Keratinocyte (primary cell): Measurements from ENCODE around the gene TBXAS1. TPM values are rescaled to one million over a fixed set of nuclear protein-coding genes. Genes with fewer than 3 reads are reported as not detected.

Experiments used
- DNase-seq: peaks from one replicate; pipeline ENCODE4 v3.0.0-alpha.2; 2011; ENCODE audit warnings: low read depth, missing footprints, low spot score
- FAIRE-seq: peaks from 2 replicates; lab custom pipeline; 2011; peaks lifted over from hg19 to GRCh38; lab: Jason Lieb, UNC
- H2AFZ ChIP-seq: 2 replicates; pipeline ENCODE4 v1.6.0; 2012; ENCODE audit warnings: low read length, control low read depth, inconsistent platforms; ENCODE audit not compliant: control insufficient read depth
- H3K27ac ChIP-seq: 2 replicates; pipeline ENCODE4 v1.5.1; 2011; ENCODE audit warnings: low read length; ENCODE audit not compliant: control insufficient read depth, insufficient read depth
- H3K27me3 ChIP-seq: 3 replicates; pipeline ENCODE4 v1.6.0; 2011; ENCODE audit warnings: low read length; ENCODE audit not compliant: control insufficient read depth, insufficient read depth; ENCODE audit errors: extremely low read depth
- H3K36me3 ChIP-seq, 2 experiments: 2 replicates in 1 of 2; 3 replicates in 1 of 2; pipeline ENCODE4 v1.5.1; 2011; ENCODE audit warnings: low read length in 2 of 2, mild to moderate bottlenecking in 1 of 2; ENCODE audit not compliant: control insufficient read depth in 2 of 2, insufficient read depth in 2 of 2; ENCODE audit errors: extremely low read depth in 1 of 2
- H3K4me1 ChIP-seq: 3 replicates; pipeline ENCODE4 v1.5.1; 2011; ENCODE audit warnings: low read length; ENCODE audit not compliant: control insufficient read depth, insufficient read depth; ENCODE audit errors: extremely low read depth
- H3K4me2 ChIP-seq: 3 replicates; pipeline ENCODE4 v1.6.0; 2011; ENCODE audit warnings: low read depth, low read length; ENCODE audit not compliant: control insufficient read depth, insufficient read depth; ENCODE audit errors: extremely low read depth
- H3K4me3 ChIP-seq, 3 experiments: fragments of 200-600 bp in 1 of 3; sonication (generic) in 1 of 3; 2 replicates in 2 of 3; 3 replicates in 1 of 3; pipeline ENCODE4 v1.5.1; 2011 to 2016; ENCODE audit warnings: low read length in 3 of 3, mild to moderate bottlenecking in 3 of 3, control low read depth in 2 of 3, inconsistent platforms in 1 of 3, low read depth in 1 of 3, mixed read lengths in 1 of 3, mixed run types in 1 of 3, moderate library complexity in 1 of 3; ENCODE audit not compliant: control insufficient read depth in 2 of 3, insufficient read depth in 2 of 3; ENCODE audit errors: extremely low read depth in 1 of 3
- H3K79me2 ChIP-seq: 2 replicates; pipeline ENCODE4 v1.6.0; 2012; ENCODE audit warnings: low read length; ENCODE audit not compliant: control insufficient read depth, insufficient read depth
- H3K9ac ChIP-seq: 3 replicates; pipeline ENCODE4 v1.6.0; 2011; ENCODE audit warnings: low read length; ENCODE audit not compliant: control insufficient read depth, insufficient read depth; ENCODE audit errors: extremely low read depth
- H3K9me1 ChIP-seq: 3 replicates; pipeline ENCODE4 v1.6.0; 2011; ENCODE audit warnings: low read length; ENCODE audit not compliant: control insufficient read depth, insufficient read depth; ENCODE audit errors: extremely low read depth
- H3K9me3 ChIP-seq: 2 replicates; pipeline ENCODE4 v1.5.1; 2012; ENCODE audit warnings: low read depth, low read length; ENCODE audit not compliant: control insufficient read depth
- H4K20me1 ChIP-seq: 3 replicates; pipeline ENCODE4 v1.6.0; 2011; ENCODE audit warnings: low read length; ENCODE audit not compliant: control insufficient read depth, insufficient read depth; ENCODE audit errors: extremely low read depth
- EZH2 ChIP-seq: IDR thresholded peaks from one replicate; pipeline ENCODE4 v1.6.1; 2012; ENCODE audit warnings: inconsistent platforms, mild to moderate bottlenecking, low read length, moderate library complexity
- dilution Hi-C: fragments of 300-500 bp; cut with MboI; formaldehyde crosslinking; loops from one replicate; pipeline ENCODE4 v1.7.0; 2020; ENCODE audit warnings: low sequenced_read_pairs; ENCODE audit not compliant: extremely low pct_ligation_motif_present
- polyA plus RNA-seq, 5 experiments: library from polyadenylated mRNA; depleted of rRNA in 3 of 5; stranded (reverse) in 3 of 5; stranded (forward) in 1 of 5; unstranded in 1 of 5; fragments of >200 nt; gene quantifications; 1 replicate in 1 of 5; 2 replicates in 3 of 5; 3 replicates in 1 of 5; pipeline versions ENCODE4 v1.2.1 to v1.2.3, GENCODE V29; 2011 to 2012; ENCODE audit warnings: missing spikeins in 2 of 5, low read depth in 1 of 5, low replicate concordance in 1 of 5
- TF ChIP-seq, protein P1 (sequence below), 3 experiments: IDR thresholded peaks in 1 of 3; conservative IDR thresholded peaks in 1 of 3; optimal IDR thresholded peaks in 1 of 3; 2 replicates in 2 of 3; 3 replicates in 1 of 3; pipeline versions ENCODE3 to v1.5.1; 2011; ENCODE audit warnings: low read length in 3 of 3, mild to moderate bottlenecking in 3 of 3, moderate library complexity in 2 of 3, control low read depth in 1 of 3, inconsistent platforms in 1 of 3; ENCODE audit not compliant: insufficient read depth in 2 of 3; ENCODE audit errors: extremely low read depth in 1 of 3

TBXAS1 gene
- polyA plus RNA-seq, 1 donor (not counting 4 experiments of a cell fraction or from before 2014, with no cell fraction given), result 2.9 TPM

DNA sequence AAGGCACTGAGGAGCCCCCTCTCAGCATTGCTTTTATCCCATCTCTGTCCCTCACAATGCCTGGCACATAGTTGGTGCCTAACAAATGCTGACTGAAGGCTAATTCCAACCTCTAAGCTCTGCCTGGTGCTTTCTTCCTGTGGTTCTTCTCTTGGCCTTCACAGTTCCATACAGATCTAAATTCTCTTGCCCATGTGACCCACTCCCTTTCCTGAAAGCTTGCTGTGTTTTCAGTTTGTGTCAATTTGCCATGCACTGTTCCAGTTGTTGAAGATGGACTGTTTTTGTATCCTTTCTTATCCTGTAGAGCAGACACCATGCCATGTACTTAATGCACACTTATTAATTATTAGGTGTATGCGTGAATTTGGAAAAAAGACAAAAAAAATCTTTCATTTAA lies 9.2 kb downstream of the TBXAS1 start:
- Histone ChIP-seq H3K27ac (no peak overlapping the region), H3K9me3 (no peaks in the 10 kb centered on the region), H3K9ac (no peak overlapping the region), H4K20me1 (no peaks in the 10 kb centered on the region), H3K4me3 (no peak overlapping the region), H3K27me3 (peaks cover 2% of the 10 kb centered on the region), H3K79me2 (no peaks in the 10 kb centered on the region), H3K36me3 (no peaks in the 10 kb centered on the region), H3K9me1 (no peaks in the 10 kb centered on the region), H3K4me1 (no peaks in the 10 kb centered on the region), H3K4me2 (no peak overlapping the region), H2AFZ (no peak overlapping the region)
- TF ChIP-seq, protein P1, sequence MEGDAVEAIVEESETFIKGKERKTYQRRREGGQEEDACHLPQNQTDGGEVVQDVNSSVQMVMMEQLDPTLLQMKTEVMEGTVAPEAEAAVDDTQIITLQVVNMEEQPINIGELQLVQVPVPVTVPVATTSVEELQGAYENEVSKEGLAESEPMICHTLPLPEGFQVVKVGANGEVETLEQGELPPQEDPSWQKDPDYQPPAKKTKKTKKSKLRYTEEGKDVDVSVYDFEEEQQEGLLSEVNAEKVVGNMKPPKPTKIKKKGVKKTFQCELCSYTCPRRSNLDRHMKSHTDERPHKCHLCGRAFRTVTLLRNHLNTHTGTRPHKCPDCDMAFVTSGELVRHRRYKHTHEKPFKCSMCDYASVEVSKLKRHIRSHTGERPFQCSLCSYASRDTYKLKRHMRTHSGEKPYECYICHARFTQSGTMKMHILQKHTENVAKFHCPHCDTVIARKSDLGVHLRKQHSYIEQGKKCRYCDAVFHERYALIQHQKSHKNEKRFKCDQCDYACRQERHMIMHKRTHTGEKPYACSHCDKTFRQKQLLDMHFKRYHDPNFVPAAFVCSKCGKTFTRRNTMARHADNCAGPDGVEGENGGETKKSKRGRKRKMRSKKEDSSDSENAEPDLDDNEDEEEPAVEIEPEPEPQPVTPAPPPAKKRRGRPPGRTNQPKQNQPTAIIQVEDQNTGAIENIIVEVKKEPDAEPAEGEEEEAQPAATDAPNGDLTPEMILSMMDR (optimal IDR thresholded peaks at IDR 0.05 in 1 of 3, IDR thresholded peaks at IDR 0.05 in 1 of 3, conservative IDR thresholded peaks at IDR 0.05 in 1 of 3; ENCODE audit: extremely low read depth in 1 of 3, insufficient read depth in 2 of 3, low read length in 3 of 3), result no peak
- TF ChIP-seq EZH2, result no peak
- dilution Hi-C loops, result no loop called here
- DNase-seq (no peak), FAIRE-seq (no peak)

DNA sequence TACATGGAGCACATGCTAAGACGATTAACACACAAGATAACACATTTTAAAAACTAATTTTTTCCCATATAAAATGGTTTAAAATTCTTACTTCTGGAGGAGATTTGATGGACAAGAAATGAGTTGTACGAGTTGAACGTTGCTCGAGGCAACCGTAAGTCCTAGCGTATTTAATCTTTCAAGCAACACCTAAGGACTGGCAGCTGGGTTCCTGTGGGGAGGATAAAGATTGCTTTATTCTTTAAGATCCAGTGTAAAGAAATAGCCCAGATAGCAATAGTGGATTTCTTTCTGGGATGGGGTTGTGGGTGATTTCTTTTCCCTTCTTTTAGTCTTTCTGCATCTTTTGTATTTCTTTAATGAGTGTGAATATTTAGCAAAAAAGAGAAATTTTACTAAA lies 9.8 kb downstream of the TBXAS1 start:
- no peak overlapping the region for H3K27ac ChIP-seq
- H3K4me3 ChIP-seq, result no peak overlapping the region
- dilution Hi-C loops, result no loop called here
- no peak overlapping the region for H2AFZ ChIP-seq
- H3K27me3 ChIP-seq, result peaks cover 2% of the 10 kb centered on the region
- DNase-seq (no peak), FAIRE-seq (no peak)
- H3K9me1 ChIP-seq, result no peaks in the 10 kb centered on the region
- H3K4me2 ChIP-seq, result no peak overlapping the region
- TF ChIP-seq, protein P1 (optimal IDR thresholded peaks at IDR 0.05 in 1 of 3, IDR thresholded peaks at IDR 0.05 in 1 of 3, conservative IDR thresholded peaks at IDR 0.05 in 1 of 3; ENCODE audit: extremely low read depth in 1 of 3, insufficient read depth in 2 of 3, low read length in 3 of 3), result no peak
- TF ChIP-seq EZH2, result no peak
- H3K79me2 ChIP-seq, result no peaks in the 10 kb centered on the region
- no peaks in the 10 kb centered on the region for H4K20me1 ChIP-seq
- no peaks in the 10 kb centered on the region for H3K9me3 ChIP-seq
- H3K4me1 ChIP-seq, result no peaks in the 10 kb centered on the region
- no peak overlapping the region for H3K9ac ChIP-seq
- H3K36me3 ChIP-seq, result no peaks in the 10 kb centered on the region
